Measurements from ENCODE around the gene GUCA2A.

DNA sequence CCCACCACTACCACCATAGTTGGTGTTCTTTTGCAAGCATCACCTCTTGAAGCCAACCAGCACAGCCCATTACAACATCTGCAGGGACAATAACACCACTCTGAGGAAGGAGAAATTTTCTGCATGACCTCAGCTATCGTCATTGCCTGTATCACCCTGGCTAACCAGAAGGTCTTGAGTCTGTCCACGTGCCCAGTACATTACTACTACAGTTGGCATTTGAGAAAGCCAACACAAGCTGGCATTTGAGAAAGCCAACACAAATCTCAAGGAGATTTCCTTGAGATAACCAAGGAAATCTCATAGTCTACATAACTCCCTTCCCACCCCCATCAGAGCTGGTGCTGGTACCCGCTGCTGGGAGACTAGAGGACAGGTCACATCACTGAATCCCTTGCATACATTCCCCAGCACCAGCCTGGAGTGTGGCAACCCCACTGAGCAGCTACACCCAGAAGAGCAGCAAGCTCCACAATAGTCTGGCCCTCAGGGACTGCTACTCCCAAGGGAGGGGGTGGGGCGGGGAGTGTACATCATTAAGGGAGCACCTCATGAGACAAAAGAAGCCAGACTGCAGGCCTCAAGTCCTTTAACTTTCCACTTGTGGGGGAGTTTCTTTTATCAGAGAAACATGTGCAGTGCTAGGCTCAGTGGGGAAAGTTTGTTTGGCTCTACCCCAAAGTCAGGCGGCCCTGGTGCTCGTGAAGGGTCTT lies 46.0 kb upstream of the GUCA2A start:
- TF ChIP-seq RCOR1 (IDR thresholded peaks at IDR 0.05; ENCODE audit: insufficient replicate concordance, low read length): no peak
- no peak for TF ChIP-seq POLR2A (IDR thresholded peaks at IDR 0.05; ENCODE audit: low read depth, low read length)
- TF ChIP-seq, protein P1, sequence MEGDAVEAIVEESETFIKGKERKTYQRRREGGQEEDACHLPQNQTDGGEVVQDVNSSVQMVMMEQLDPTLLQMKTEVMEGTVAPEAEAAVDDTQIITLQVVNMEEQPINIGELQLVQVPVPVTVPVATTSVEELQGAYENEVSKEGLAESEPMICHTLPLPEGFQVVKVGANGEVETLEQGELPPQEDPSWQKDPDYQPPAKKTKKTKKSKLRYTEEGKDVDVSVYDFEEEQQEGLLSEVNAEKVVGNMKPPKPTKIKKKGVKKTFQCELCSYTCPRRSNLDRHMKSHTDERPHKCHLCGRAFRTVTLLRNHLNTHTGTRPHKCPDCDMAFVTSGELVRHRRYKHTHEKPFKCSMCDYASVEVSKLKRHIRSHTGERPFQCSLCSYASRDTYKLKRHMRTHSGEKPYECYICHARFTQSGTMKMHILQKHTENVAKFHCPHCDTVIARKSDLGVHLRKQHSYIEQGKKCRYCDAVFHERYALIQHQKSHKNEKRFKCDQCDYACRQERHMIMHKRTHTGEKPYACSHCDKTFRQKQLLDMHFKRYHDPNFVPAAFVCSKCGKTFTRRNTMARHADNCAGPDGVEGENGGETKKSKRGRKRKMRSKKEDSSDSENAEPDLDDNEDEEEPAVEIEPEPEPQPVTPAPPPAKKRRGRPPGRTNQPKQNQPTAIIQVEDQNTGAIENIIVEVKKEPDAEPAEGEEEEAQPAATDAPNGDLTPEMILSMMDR (conservative IDR thresholded peaks at IDR 0.05; ENCODE audit: low read depth, low read length): no peak
- TF ChIP-seq, protein P2, sequence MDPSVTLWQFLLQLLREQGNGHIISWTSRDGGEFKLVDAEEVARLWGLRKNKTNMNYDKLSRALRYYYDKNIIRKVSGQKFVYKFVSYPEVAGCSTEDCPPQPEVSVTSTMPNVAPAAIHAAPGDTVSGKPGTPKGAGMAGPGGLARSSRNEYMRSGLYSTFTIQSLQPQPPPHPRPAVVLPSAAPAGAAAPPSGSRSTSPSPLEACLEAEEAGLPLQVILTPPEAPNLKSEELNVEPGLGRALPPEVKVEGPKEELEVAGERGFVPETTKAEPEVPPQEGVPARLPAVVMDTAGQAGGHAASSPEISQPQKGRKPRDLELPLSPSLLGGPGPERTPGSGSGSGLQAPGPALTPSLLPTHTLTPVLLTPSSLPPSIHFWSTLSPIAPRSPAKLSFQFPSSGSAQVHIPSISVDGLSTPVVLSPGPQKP (IDR thresholded peaks at IDR 0.05; ENCODE audit: borderline replicate concordance, low read depth, low read length): no peak
- TF ChIP-seq SMC3 (IDR thresholded peaks at IDR 0.05; ENCODE audit: low read depth, low read length): no peak
- no peak for TF ChIP-seq USF2 (IDR thresholded peaks at IDR 0.05; ENCODE audit: low read depth, low read length)
- no peak for TF ChIP-seq MXI1 (IDR thresholded peaks at IDR 0.05; ENCODE audit: borderline replicate concordance, low read depth, low read length)

All from IMR-90 (cell line).